ENCODE measurements around the gene ELMO1.
A peak's percentile ranks its signal among the peaks of the same experiment; 100 is the strongest.

ELMO1 gene

DNA sequence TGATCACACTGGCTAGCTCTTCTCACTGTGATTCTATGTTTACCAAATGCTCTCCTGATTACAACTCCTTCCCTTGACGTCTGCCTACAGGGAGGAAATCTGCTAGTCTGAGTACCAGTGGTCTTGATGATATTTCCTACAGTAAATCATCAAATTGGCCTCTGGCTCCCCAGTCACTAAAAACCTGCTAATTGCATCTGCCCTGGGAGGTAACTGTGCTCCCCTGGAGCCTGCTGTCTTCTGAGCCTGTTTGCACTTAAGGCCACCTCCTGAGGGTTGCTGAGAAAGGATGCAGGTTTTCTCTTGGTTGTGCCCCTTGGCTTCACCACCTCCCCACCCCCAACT, 56.0 kb downstream of the ELMO1 start:
- H3K27ac ChIP-seq = peak overlapping the region in 1 of 2 donors; percentile 40
- no peak for DNase-seq (ENCODE audit: low spot score)
- H3K4me3 ChIP-seq = no peak overlapping the region
- TF ChIP-seq, protein P1, sequence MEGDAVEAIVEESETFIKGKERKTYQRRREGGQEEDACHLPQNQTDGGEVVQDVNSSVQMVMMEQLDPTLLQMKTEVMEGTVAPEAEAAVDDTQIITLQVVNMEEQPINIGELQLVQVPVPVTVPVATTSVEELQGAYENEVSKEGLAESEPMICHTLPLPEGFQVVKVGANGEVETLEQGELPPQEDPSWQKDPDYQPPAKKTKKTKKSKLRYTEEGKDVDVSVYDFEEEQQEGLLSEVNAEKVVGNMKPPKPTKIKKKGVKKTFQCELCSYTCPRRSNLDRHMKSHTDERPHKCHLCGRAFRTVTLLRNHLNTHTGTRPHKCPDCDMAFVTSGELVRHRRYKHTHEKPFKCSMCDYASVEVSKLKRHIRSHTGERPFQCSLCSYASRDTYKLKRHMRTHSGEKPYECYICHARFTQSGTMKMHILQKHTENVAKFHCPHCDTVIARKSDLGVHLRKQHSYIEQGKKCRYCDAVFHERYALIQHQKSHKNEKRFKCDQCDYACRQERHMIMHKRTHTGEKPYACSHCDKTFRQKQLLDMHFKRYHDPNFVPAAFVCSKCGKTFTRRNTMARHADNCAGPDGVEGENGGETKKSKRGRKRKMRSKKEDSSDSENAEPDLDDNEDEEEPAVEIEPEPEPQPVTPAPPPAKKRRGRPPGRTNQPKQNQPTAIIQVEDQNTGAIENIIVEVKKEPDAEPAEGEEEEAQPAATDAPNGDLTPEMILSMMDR (IDR thresholded peaks at IDR 0.05) = no peak

DNA sequence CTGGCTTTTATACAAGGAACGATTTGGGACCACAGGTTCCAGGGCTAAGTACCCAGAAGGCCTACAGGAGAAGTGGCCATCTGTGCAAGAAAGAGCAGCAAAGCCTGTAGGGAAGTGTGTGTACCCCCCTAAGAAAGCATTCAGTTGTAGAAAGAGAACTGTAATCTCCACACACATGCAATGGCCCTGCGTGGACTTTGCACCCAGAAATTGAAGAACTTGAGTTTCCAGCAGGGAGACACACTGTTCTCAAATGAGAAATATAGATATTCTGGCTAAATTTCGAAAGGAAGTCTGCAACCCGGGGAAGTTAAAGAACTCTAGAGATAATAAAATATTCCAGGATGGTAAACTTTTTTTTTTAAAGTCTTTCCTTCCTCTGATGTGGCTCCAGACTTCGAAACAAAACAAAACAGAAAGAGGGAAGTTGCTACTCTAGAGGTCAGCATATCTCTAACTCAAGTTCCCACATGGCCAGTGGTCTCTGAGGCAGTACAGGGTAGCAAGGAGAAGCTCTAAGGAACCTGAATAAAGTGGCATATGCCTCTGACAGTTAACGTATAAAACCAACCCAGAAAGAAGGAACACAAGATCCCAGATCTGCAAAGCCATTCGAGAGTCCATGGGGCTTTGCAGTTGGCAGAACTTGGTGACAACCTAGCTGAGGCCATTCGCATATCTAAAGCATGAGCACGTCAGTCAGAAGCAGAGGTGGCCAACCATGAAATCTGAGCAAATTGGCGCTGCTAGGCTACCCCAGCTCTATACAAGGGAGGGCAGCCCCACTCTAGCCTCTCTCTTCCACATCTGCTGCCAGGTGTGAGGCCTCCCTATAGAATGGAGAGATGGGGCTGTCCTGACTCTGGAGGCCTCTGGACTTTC, 56.6 kb downstream of the ELMO1 start:
- TF ChIP-seq, protein P1 (IDR thresholded peaks at IDR 0.05) = no peak
- DNase-seq (ENCODE audit: low spot score) = no peak
- H3K27ac ChIP-seq = peak overlapping the region in 1 of 2 donors; percentile 48
- no peak overlapping the region for H3K4me3 ChIP-seq

DNA sequence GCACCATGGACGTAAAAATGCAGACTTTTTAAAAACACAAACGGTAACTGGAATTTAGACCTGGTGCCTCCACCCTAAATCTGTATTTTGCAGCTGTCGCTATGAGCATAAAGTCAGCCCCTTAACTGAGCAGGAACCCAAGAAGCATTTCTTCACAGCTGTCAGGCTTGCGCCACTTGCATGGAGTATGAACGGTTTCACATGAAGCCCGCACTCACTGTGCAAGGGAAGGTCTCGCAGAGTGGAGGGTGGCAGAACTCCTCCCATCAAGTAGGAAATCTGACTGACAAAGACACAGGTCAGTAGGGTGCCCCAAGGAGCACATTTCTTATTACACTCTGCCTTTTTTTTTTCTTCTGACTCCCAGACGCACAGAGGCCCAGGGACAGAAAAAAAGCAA, 58.5 kb downstream of the ELMO1 start:
- Histone ChIP-seq H3K4me3 (no peak overlapping the region), H3K27ac (no peak overlapping the region)
- DNase-seq (ENCODE audit: low spot score) = no peak
- TF ChIP-seq, protein P1 (IDR thresholded peaks at IDR 0.05) = no peak

DNA sequence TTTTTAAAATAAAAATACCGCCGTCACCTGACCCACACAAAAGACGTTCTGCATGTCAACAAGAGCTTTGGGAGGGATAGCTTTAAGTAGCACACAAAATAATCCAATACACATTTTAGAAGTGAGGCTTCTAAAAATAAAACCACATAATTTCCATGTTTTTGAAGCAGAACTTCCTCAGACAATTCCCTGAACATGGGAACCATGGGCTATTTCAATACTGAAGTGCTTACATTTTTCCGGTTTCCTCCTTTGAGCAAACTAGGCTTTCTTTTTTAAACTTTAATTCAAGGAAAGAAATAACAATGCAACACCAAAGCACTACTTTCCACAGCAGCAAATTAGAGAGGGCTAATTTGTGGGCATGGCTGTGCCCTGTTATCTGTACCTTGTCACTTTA, 59.9 kb downstream of the ELMO1 start:
- TF ChIP-seq, protein P1 (IDR thresholded peaks at IDR 0.05) = no peak
- DNase-seq (ENCODE audit: low spot score) = no peak
- Histone ChIP-seq H3K4me3 (no peak overlapping the region), H3K27ac (peak overlapping the region in 1 of 2 donors; percentile 17)

DNA sequence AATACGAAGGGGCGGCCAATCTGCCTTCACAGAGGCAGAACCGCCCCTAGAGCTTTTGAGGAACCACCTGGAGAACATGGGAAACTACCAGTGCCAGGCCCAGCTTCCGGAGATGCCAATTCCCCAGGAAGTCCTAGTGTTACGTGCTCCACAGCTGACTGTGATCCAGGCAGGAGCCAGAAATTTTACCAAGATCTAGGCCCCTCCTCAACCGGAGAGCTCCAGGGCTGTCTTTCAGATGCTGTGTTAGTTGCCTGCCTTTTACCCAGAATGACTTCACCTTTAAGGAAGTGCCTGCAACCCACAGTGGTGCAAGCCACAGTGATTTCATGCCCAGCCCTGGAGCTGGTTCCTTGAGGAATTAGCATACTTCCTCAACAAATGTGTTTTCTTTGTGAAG, 62.9 kb downstream of the ELMO1 start:
- H3K4me3 ChIP-seq = no peak overlapping the region
- DNase-seq (ENCODE audit: low spot score) = no peak
- TF ChIP-seq, protein P1 (IDR thresholded peaks at IDR 0.05) = no peak
- peak overlapping the region in 1 of 2 donors; percentile 58 for H3K27ac ChIP-seq

DNA sequence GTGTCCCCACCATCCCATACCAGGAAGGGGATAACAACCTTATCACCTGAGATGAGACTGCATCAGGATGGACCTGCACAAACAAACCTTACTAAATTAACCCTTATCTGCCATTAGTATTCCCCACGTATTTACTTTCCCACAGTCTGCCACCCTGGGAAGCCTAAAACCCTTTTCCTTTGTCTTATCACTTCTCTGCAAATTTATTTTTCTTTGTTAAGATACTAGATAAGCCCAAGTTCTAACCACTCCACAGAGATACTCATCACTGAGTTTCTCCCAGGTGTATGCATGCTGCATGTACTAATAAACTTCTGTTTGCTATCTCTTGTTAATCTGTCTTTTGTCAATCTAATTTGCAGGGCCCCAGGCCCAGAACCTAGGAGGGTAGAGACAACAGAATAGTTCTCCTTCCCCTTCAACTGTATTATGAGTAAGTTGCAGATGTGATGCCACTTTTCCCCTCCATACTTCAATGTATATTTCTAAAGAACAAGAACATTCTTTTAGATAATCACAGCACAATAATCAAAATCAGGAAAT, 66.0 kb downstream of the ELMO1 start:
- TF ChIP-seq, protein P1 (IDR thresholded peaks at IDR 0.05) = no peak
- no peak overlapping the region for H3K27ac ChIP-seq
- no peak overlapping the region for H3K4me3 ChIP-seq
- no peak for DNase-seq (ENCODE audit: low spot score)

DNA sequence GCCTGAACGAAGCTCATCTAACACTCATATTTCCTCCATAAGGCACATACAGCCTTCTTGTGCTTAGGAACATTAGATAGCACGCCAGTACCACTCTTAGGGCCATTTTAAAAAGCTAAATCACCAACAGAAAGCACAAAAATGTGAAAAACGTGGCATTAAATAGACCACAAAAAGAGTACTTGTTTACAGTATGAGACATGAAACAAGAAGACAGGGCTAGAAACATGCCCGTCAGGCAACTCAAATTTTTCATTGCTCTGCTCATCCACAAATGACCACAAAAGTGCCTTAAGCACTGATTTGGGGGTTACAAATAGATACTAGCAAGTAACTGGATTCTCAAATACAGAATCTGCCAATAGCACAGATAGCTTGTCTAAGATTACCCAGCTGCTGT, 67.8 kb downstream of the ELMO1 start:
- Histone ChIP-seq H3K4me3 (no peak overlapping the region), H3K27ac (no peak overlapping the region)
- DNase-seq (ENCODE audit: low spot score) = no peak
- TF ChIP-seq, protein P1 (IDR thresholded peaks at IDR 0.05) = no peak
